ENCODE measurements around the gene SLC25A21.

The SLC25A21 gene

DNA sequence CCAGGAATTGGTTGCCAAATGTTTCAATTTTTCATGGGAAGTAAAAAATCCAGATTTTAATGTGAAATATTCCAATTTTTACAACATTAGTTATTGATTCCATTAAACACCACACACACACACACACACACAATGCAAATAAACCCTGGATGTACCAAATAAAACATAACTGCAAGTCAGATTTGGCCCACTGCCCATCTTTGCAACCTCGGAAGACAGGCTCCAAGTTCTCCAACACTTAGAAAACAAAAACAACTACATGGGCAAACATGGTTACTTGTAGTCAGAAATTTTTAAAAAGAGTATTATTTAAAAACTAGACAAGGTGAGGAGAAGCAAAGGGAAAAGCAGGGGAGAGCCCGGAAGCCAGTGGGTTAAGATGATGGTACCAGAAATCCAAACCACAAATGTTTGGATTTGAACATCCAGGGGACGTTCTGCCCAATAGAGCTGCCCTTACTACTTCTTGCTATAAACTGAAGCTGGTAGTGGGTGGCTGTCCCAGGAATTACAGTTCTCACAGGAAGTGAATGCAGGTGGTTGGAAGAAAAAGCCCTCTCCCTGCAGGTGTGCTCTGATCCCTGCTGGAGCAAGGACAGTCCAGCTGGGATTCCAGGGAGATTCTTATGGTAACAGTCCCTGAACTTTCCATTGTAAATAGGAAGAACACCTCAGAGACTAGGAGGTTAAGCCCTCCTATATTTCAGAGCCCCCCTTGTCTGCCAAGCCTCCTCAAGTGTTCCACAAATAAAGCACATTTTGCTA, 111.7 kb downstream of the SLC25A21 start:
- peaks cover 7% of the 10 kb centered on the region for H3K9me3 Mint-ChIP-seq

DNA sequence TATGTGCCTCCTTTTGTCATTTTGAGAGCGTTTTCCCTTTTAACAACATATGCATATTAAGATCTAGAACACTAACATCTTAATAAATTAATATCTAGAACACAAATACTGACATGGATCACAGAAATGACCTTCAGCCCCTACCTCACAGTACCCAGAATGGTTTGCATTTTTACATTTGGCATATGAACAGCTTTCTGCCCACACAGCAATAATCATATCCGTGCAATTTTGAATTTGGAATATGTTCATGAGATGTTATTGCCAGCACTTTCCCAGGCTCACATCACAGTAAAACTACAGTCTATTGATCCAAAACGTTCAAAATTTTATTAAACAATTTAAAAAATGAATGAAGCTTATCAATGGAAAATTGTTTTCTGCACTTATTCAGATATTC, 114.6 kb downstream of the SLC25A21 start:
- no peaks in the 10 kb centered on the region for H3K4me1 Mint-ChIP-seq
- H3K27me3 Mint-ChIP-seq = no peaks in the 10 kb centered on the region
- H3K27ac Mint-ChIP-seq = no peak overlapping the region
- H3K4me3 Mint-ChIP-seq = no peak overlapping the region
- no peak for ATAC-seq
- H3K9me3 Mint-ChIP-seq = peaks cover 10% of the 10 kb centered on the region
- no peaks in the 10 kb centered on the region for H3K36me3 Mint-ChIP-seq

More for the DNA sequence above, 111.7 kb downstream of the SLC25A21 start:
- H3K36me3 Mint-ChIP-seq = no peaks in the 10 kb centered on the region
- no peak overlapping the region for H3K27ac Mint-ChIP-seq
- H3K4me3 Mint-ChIP-seq = no peak overlapping the region
- H3K27me3 Mint-ChIP-seq = no peaks in the 10 kb centered on the region
- no peak for ATAC-seq
- H3K4me1 Mint-ChIP-seq = no peaks in the 10 kb centered on the region

DNA sequence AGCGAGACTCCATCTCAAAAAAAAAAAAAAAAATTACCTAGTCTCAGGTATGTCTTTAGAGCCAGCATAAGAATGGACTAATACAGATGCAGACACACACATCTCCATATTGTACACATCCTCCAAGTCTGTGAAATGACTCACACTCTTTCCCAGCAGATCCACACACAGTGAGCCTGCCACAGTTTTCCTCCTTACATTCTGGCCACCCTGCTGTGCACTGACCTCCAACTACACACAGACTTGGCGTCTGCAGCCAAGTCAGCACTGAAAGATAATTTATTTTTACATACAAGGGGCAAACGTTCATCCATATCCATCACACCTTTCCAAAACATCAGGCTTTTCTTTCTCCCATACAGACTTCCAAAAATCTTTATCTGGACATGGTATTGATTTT, 115.9 kb downstream of the SLC25A21 start:
- H3K36me3 Mint-ChIP-seq = no peaks in the 10 kb centered on the region
- H3K9me3 Mint-ChIP-seq = peaks cover 10% of the 10 kb centered on the region
- no peaks in the 10 kb centered on the region for H3K4me1 Mint-ChIP-seq
- H3K4me3 Mint-ChIP-seq = no peak overlapping the region
- no peak overlapping the region for H3K27ac Mint-ChIP-seq
- no peaks in the 10 kb centered on the region for H3K27me3 Mint-ChIP-seq
- ATAC-seq = no peak

DNA sequence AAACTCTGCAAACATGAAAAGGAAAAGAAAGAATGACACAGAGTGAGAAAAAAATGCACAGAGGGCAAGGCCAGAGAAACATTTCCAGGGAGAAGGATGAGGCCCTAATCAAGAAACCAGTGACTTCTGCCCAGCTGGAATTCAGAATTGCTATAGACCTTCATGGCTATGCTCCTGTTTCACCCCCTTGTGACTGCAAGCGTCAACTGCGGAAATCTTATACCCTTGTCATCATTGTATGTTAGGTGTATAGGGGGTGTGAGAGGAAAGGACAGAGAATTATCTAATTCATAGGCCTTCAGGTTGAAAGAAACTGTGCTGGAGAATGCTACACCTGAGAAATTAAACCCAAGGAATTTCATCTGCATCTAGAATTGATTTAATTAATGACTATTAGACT, 117.5 kb downstream of the SLC25A21 start:
- no peak overlapping the region for H3K27ac Mint-ChIP-seq
- no peaks in the 10 kb centered on the region for H3K36me3 Mint-ChIP-seq
- peaks cover 10% of the 10 kb centered on the region for H3K9me3 Mint-ChIP-seq
- no peaks in the 10 kb centered on the region for H3K4me1 Mint-ChIP-seq
- no peaks in the 10 kb centered on the region for H3K27me3 Mint-ChIP-seq
- ATAC-seq = no peak
- H3K4me3 Mint-ChIP-seq = no peak overlapping the region

DNA sequence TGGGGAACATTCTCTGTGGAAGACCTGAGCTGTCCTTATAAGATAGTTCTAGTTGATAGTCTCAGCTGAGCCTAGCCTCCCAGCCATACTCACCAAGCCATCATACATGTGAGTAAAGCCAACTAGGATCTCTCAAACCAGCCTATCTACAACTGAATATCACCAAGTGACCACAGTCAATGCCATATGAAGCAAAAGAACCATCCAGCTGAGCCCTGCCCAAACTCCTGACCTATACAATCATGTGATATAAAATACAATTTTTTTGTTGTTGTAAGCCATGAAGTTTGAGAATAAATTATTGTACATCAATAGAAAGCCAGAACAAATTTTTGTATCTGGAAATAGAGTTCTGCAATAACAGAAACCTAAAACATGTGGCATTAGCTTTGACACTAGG, 118.3 kb downstream of the SLC25A21 start:
- Mint-ChIP-seq H3K4me1 (no peaks in the 10 kb centered on the region), H3K27ac (no peak overlapping the region), H3K27me3 (no peaks in the 10 kb centered on the region), H3K4me3 (no peak overlapping the region), H3K36me3 (no peaks in the 10 kb centered on the region), H3K9me3 (peaks cover 10% of the 10 kb centered on the region)
- ATAC-seq = no peak

DNA sequence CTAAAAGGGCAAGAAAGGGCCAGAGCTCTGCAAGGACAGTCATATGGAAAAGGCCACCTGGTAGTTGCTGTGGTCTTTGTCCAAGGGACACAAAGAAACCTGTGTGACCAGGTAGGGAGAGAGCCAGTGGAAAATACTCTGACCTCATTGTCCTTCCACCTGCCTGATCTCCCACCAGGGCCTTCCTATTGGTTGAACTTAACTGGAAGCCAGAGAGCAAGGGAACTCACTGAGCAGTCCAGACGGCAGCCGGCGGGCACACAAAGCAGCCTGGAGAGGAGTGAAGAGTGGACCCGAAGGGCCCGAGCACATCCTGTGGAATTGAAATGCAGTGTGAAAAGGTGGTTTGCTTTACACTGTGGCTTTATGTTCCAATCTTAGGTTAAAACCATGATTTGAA, 120.7 kb downstream of the SLC25A21 start:
- Mint-ChIP-seq H3K9me3 (peaks cover 10% of the 10 kb centered on the region), H3K27me3 (no peaks in the 10 kb centered on the region), H3K4me1 (no peaks in the 10 kb centered on the region), H3K27ac (no peak overlapping the region), H3K36me3 (no peaks in the 10 kb centered on the region), H3K4me3 (no peak overlapping the region)
- no peak for ATAC-seq

DNA sequence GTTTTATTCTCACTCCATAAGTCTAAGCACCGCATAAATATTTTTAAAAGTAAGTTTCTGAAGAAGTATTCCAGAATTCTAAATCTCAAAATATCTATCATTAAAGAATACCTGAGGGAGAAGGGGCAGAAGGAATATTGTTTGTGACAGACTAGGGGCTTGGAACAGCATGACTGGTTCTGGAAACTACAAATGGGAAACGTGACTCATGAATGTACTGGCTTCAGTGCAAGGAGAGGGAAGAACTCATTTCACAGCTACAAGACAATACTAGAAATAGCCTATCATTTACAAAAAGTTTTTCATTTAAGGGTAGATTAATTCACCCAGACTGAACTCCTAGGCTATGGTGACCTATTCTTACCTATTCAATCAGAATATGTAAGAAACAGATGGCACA, 121.3 kb downstream of the SLC25A21 start:
- ATAC-seq = no peak
- Mint-ChIP-seq H3K27me3 (no peaks in the 10 kb centered on the region), H3K9me3 (peaks cover 7% of the 10 kb centered on the region), H3K36me3 (no peaks in the 10 kb centered on the region), H3K4me1 (no peaks in the 10 kb centered on the region), H3K4me3 (no peak overlapping the region), H3K27ac (no peak overlapping the region)

DNA sequence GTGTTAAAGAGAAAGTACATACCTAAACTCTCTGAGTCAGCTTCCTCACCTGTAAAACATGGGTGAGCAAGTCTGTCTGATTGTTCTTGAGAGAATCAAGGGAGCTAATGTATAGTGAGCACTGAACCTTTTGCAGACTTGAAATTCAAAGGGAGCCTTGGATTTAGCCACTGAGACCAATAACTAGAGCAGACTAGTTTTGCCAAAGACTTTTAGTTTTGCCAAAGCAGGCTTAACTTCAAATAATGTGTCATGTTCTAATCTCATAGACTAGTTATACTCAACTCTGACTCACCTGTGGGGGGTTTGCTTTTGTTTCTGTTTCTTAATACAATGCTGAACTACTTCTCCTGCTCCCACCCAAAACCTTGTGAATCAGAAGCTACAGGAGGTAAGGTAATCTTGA, 123.7 kb downstream of the SLC25A21 start:
- no peak overlapping the region for H3K27ac Mint-ChIP-seq
- no peaks in the 10 kb centered on the region for H3K27me3 Mint-ChIP-seq
- H3K36me3 Mint-ChIP-seq = no peaks in the 10 kb centered on the region
- no peaks in the 10 kb centered on the region for H3K9me3 Mint-ChIP-seq
- no peaks in the 10 kb centered on the region for H3K4me1 Mint-ChIP-seq
- no peak for ATAC-seq
- no peak overlapping the region for H3K4me3 Mint-ChIP-seq

DNA sequence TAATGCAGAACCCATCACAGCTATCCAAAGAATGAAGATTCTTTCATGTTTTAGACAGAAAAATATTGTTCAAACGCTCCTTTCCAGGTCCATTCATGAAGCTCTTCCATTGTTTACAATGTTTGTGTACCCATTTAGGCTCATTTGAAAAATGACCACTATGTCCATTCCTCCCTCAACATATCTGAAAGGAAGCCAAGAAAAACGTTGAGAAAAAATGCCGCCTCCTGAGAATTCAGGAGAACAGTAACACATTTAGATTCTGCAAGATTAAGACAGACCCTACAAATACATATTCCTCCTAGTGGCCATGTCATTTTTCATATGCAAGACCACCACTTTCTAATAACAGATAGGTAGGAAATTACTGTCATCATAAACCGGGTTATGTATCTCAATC, 124.4 kb downstream of the SLC25A21 start:
- Mint-ChIP-seq H3K4me3 (no peak overlapping the region), H3K4me1 (no peaks in the 10 kb centered on the region), H3K9me3 (peaks cover under 1% of the 10 kb centered on the region), H3K27ac (no peak overlapping the region), H3K36me3 (no peaks in the 10 kb centered on the region), H3K27me3 (no peaks in the 10 kb centered on the region)
- ATAC-seq = no peak

DNA sequence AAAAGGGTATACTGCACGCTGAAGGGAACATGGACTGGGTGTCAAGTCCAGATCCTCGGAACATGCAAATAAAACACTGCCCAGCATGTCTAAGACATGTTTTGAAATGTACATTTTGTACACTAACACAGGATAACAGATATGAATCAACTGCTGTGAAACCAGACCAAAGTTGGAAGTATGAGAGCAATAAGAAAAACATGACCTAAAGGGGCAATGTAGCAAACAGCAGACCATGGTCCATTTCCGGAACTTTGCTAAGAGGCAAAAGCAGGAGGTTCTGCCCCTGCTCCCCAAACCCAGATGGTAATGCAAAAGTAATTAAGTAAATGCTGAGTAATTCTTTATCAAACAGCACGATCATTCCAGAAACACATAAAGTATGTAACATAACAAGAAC, 125.2 kb downstream of the SLC25A21 start:
- Mint-ChIP-seq H3K9me3 (peaks cover 3% of the 10 kb centered on the region), H3K36me3 (no peaks in the 10 kb centered on the region), H3K4me1 (no peaks in the 10 kb centered on the region), H3K27ac (no peak overlapping the region), H3K4me3 (no peak overlapping the region), H3K27me3 (no peaks in the 10 kb centered on the region)
- no peak for ATAC-seq

DNA sequence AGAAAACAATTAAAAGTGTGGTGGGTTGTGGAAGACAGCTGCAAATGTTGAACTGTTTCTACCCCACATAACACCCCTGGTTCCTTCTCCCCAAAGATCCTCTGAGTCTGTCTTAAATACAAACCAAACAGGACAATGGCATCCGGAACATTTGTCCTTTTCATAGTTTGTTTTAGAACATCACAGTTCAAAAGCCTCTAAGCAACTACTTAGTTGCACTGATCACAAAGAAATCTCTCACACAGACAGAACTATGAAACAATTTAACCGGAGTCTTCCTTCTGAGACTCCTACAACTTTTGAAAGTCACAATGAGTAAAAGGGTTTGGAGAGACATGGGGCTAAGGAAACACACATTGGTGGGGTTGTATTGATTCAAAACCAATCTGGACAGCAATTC, 125.6 kb downstream of the SLC25A21 start:
- H3K27ac Mint-ChIP-seq = no peak overlapping the region
- no peak for ATAC-seq
- no peak overlapping the region for H3K4me3 Mint-ChIP-seq
- H3K9me3 Mint-ChIP-seq = peaks cover 3% of the 10 kb centered on the region
- no peaks in the 10 kb centered on the region for H3K36me3 Mint-ChIP-seq
- H3K4me1 Mint-ChIP-seq = no peaks in the 10 kb centered on the region
- no peaks in the 10 kb centered on the region for H3K27me3 Mint-ChIP-seq

DNA sequence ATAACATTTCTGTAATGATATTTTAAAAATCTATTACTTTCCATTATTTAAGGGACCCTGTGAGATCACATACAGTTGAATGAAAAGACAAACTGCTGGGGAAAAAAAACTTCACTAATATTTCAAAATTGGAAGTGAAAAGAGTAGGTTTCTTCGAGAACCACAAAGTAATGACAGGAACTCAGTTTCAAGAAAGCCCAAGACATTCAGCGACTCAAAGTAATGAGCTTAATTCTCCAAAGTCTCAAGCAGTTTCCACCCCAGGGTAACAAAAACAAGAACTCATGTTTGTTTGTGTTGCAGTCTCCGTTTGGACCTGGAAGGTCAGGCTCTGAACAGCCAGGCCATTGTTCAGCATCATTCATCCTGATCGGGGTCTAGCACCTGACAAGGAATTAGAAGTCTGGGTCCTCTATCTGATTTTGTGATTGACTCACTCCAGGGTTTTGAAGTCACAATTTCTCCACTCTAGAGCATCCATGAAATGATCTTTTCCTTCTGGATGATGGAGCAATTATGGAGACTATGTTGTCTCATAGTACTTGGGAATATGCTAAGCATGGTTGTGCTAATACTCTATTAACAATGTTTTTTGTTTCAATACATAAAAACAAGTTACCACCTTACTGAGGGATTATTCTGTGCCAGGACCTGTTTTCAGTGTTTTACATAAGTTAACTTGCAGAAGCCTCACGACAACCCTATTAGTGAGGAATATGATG, 126.9 kb downstream of the SLC25A21 start:
- peaks cover 5% of the 10 kb centered on the region for H3K9me3 Mint-ChIP-seq
- H3K4me1 Mint-ChIP-seq = no peaks in the 10 kb centered on the region
- no peaks in the 10 kb centered on the region for H3K27me3 Mint-ChIP-seq
- no peak overlapping the region for H3K4me3 Mint-ChIP-seq
- H3K36me3 Mint-ChIP-seq = no peaks in the 10 kb centered on the region
- ATAC-seq = no peak
- H3K27ac Mint-ChIP-seq = no peak overlapping the region

DNA sequence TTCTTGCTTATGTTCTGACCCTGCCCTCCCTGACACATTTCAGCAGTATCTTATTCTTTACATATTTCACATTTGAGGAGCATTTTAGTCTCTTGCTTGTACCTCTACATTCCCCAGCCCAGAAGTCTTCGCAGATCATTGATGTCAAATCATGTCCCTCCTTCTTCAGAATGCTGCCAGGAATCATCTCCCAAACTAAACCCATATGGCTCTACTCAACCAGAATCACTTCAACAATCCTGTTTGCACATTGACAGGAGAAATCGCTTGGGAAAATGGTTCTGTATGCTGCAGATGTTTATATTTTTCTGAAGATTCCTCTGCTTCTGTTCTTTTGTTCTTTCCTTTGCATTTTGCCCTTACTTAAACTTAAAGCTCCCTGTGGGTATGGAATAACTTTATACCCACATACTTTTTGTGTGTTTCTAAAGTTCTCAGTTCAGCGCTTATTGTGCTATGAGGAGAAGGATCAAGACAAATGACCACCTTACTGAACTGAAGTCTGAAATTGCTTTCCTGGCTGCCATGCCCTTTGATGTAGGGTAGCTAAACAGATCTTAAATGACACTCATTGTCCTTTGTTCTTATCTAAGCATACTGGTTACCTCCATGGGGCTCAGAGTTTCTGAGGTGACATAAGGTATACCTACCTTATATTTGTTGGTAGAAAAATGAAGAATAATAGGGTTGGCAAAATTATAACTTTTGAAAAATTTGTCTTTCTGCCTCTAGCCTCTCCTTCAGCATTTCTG, 134.6 kb downstream of the SLC25A21 start:
- Mint-ChIP-seq H3K4me3 (no peak overlapping the region), H3K9me3 (peaks cover 3% of the 10 kb centered on the region), H3K27me3 (no peaks in the 10 kb centered on the region), H3K4me1 (no peaks in the 10 kb centered on the region), H3K36me3 (no peaks in the 10 kb centered on the region), H3K27ac (no peak overlapping the region)
- no peak for ATAC-seq

DNA sequence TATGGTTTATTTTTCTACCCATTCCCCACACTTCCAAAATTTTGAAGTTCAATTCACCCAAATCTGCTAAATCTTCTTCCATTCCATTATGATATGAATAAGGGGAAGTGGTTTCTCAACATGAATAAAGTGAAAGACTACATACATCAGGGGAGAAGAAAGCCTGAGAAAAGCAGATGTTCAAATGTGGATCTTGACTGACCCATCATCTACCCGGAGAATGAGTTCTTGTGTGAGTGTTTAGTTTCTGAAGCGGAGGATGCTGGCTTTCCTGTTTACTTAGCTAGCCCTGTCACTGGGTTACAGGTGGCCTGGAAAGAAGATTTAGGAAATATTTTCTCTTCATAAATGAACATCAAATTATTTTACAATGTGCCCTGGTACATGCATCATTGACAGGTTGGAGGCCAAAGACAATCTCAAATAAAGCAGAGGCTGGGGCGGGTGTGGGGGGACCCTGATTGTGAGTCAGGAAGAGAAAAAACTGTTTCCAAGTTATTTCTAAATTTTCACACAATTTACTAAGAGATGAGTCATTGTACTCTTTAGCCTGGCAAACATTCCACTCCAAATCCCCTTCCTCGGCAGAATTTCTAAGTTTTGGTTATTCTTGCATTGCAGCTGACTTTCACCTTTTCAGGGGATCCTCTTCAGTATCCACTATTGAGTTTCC, 135.6 kb downstream of the SLC25A21 start:
- Mint-ChIP-seq H3K4me1 (no peaks in the 10 kb centered on the region), H3K27ac (no peak overlapping the region), H3K27me3 (no peaks in the 10 kb centered on the region), H3K9me3 (peaks cover 3% of the 10 kb centered on the region), H3K36me3 (no peaks in the 10 kb centered on the region), H3K4me3 (no peak overlapping the region)
- no peak for ATAC-seq

DNA sequence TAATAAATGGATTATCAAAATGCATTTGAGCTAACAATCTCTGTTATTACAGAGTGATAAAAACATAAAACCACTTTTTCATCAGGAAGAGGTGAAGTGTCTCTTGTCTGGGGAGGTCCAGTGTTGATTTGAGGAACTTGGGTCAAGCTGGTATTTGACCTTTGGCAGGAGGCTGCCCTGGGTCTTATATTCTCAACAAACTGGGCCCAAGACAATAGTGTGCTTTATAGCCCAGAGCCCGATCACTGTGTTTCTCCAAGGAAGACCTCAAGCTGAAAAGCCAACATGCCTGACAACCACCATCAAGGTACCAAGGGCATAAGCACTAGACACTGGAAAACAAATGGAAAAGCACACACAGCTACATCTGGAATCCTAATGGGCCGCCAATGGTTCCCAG, 137.0 kb downstream of the SLC25A21 start:
- peaks cover under 1% of the 10 kb centered on the region for H3K9me3 Mint-ChIP-seq
- no peaks in the 10 kb centered on the region for H3K27me3 Mint-ChIP-seq
- H3K27ac Mint-ChIP-seq = no peak overlapping the region
- H3K36me3 Mint-ChIP-seq = no peaks in the 10 kb centered on the region
- no peak for ATAC-seq
- no peaks in the 10 kb centered on the region for H3K4me1 Mint-ChIP-seq
- no peak overlapping the region for H3K4me3 Mint-ChIP-seq

Data from stimulated activated memory B cell treated with anti-CD40 and anti-IgM and Interleukin-4, amounts not matched to agents 10 μg/mL and 1 μg/mL and 100 μg/mL, for 72 hours (primary cell).